ENCODE results near the gene PCDHA7. TPM values are rescaled to one million over a fixed set of nuclear protein-coding genes. Genes with fewer than 3 reads are reported as not detected.
"Not testable (repeated sequence)": the region's sequence is repeated elsewhere in the genome, so short reads cannot be mapped to it uniquely, and the experiment has no call there.

PCDHA7 gene
- total RNA-seq, 4 donors from 2014 or later: 0.20 TPM; not detected in 3

DNA sequence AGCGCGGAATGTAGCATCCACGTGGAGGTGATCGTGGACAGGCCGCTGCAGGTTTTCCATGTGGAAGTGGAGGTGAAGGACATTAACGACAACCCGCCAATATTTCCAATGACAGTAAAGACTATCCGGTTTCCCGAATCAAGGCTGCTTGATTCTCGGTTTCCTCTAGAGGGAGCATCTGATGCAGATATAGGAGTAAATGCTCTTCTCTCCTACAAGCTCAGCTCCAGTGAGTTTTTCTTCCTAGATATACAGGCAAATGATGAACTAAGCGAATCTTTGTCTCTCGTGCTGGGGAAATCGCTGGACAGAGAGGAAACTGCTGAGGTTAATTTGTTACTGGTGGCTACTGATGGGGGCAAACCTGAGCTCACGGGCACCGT lies 38.8 kb upstream of the PCDHA7 start:
- WGBS, 2 donors: 21 to 22% methylated on average over 15 of the region's 15 CpGs
- H3K4me3 ChIP-seq (ENCODE audit: low read depth, poor library complexity, severe bottlenecking): no peak overlapping the region
- no peak for TF ChIP-seq POLR2A (IDR thresholded peaks at IDR 0.05)
- TF ChIP-seq, protein P1, sequence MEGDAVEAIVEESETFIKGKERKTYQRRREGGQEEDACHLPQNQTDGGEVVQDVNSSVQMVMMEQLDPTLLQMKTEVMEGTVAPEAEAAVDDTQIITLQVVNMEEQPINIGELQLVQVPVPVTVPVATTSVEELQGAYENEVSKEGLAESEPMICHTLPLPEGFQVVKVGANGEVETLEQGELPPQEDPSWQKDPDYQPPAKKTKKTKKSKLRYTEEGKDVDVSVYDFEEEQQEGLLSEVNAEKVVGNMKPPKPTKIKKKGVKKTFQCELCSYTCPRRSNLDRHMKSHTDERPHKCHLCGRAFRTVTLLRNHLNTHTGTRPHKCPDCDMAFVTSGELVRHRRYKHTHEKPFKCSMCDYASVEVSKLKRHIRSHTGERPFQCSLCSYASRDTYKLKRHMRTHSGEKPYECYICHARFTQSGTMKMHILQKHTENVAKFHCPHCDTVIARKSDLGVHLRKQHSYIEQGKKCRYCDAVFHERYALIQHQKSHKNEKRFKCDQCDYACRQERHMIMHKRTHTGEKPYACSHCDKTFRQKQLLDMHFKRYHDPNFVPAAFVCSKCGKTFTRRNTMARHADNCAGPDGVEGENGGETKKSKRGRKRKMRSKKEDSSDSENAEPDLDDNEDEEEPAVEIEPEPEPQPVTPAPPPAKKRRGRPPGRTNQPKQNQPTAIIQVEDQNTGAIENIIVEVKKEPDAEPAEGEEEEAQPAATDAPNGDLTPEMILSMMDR (IDR thresholded peaks at IDR 0.05): no peak
- DNase-seq (ENCODE audit: low spot score in 2 of 2): no peak
- intact Hi-C loops (cut with DNase I; ENCODE audit: low total_unique reads): no loop called here

DNA sequence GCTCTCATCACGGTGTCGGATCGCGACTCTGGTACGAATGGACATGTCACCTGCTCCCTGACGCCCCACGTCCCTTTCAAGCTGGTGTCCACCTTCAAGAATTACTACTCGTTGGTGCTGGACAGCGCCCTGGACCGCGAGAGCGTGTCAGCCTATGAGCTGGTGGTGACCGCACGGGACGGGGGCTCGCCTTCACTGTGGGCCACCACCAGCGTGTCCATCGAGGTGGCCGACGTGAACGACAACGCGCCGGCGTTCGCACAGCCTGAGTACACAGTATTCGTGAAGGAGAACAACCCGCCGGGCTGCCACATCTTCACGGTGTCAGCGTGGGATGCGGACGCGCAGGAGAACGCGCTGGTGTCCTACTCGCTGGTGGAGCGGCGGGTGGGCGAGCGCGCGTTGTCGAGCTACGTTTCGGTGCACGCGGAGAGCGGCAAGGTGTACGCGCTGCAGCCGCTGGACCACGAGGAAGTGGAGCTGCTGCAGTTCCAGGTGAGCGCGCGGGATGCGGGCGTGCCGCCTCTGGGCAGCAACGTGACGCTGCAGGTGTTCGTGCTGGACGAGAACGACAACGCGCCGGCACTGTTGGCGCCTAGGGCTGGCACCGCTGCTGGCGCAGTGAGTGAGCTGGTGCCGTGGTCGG lies 37.9 kb upstream of the PCDHA7 start:
- 53 to 68% methylated on average over 71 of the region's 72 CpGs for WGBS, 2 donors
- intact Hi-C loops (cut with DNase I; ENCODE audit: low total_unique reads); H3K4me3 ChIP-seq (ENCODE audit: low read depth, poor library complexity, severe bottlenecking); DNase-seq (ENCODE audit: low spot score in 2 of 2): not testable (repeated sequence)

DNA sequence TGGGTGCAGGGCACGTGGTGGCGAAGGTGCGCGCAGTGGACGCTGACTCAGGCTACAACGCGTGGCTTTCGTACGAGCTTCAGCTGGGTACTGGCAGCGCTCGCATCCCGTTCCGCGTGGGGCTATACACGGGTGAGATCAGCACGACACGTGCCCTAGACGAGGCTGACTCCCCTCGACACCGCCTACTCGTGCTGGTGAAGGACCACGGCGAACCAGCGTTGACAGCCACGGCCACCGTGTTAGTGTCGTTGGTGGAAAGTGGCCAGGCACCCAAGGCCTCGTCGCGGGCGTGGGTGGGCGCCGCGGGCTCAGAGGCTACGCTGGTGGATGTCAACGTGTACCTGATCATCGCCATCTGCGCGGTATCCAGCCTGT lies 37.4 kb upstream of the PCDHA7 start:
- H3K4me3 ChIP-seq (ENCODE audit: low read depth, poor library complexity, severe bottlenecking): no peak overlapping the region
- TF ChIP-seq, protein P1 (IDR thresholded peaks at IDR 0.05): no peak
- no peak for TF ChIP-seq POLR2A (IDR thresholded peaks at IDR 0.05)
- DNase-seq (ENCODE audit: low spot score in 2 of 2): no peak
- 65 to 68% methylated on average over 30 to 35 of the region's 39 CpGs for WGBS, 2 donors
- intact Hi-C loops (cut with DNase I; ENCODE audit: low total_unique reads): no loop called here

DNA sequence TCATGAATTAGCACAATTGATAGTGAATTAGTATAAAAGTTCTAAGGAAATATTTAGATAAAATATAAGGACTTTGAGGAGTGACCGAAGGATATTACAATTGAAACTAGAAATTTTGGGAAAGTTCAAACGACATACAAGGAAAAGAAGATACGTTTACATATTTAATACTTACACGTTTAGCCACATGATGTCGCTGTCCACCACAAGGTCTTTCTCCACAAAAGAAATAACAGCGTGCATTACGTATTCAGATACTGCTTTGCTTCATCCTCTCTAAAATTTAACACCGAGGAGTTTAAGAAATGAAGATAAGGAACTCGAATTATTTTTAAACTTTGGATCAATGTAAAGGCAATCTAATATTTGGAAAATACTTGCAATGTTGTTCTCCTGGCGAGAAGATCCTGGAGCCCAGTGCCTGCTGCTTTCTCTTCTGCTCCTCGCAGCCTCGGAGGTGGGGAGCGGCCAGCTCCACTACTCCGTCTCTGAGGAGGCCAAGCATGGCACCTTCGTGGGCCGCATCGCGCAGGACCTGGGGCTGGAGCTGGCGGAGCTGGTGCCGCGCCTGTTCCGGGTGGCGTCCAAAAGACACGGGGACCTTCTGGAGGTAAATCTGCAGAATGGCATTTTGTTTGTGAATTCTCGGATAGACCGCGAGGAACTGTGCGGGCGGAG lies 33.1 kb upstream of the PCDHA7 start, which contains the start of gene PCDHA3:
PCDHA3 (plus strand) TSS at position 242 of the 678 bp plus-strand sequence.
- no peak for DNase-seq (ENCODE audit: low spot score in 2 of 2)
- 21 to 23% methylated on average over 29 of the region's 29 CpGs for WGBS, 2 donors
- TF ChIP-seq POLR2A (IDR thresholded peaks at IDR 0.05): no peak
- TF ChIP-seq, protein P1 (IDR thresholded peaks at IDR 0.05): no peak

DNA sequence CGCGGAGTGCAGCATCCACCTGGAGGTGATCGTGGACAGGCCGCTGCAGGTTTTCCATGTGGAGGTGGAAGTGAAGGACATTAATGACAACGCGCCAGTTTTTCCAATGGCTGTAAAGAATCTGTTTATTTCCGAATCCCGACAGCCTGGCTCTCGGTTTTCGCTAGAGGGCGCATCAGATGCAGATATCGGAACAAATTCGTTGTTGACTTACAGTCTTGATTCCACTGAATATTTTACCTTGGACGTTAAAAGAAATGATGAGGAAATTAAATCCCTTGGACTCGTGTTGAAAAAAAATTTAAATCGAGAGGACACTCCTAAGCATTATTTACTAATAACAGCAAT lies 32.6 kb upstream of the PCDHA7 start:
- no peak for DNase-seq (ENCODE audit: low spot score in 2 of 2)
- TF ChIP-seq, protein P1 (IDR thresholded peaks at IDR 0.05): no peak
- no peak for TF ChIP-seq POLR2A (IDR thresholded peaks at IDR 0.05)
- intact Hi-C loops (cut with DNase I; ENCODE audit: low total_unique reads): no loop called here
- 14 to 19% methylated on average over 15 to 16 of the region's 16 CpGs for WGBS, 2 donors
- no peak overlapping the region for H3K4me3 ChIP-seq (ENCODE audit: low read depth, poor library complexity, severe bottlenecking)

More for the DNA sequence above, 33.1 kb upstream of the PCDHA7 start, which contains the start of gene PCDHA3:
- intact Hi-C loops (cut with DNase I; ENCODE audit: low total_unique reads): no loop called here
- H3K4me3 ChIP-seq (ENCODE audit: low read depth, poor library complexity, severe bottlenecking): no peak within 1 kb of the TSS

DNA sequence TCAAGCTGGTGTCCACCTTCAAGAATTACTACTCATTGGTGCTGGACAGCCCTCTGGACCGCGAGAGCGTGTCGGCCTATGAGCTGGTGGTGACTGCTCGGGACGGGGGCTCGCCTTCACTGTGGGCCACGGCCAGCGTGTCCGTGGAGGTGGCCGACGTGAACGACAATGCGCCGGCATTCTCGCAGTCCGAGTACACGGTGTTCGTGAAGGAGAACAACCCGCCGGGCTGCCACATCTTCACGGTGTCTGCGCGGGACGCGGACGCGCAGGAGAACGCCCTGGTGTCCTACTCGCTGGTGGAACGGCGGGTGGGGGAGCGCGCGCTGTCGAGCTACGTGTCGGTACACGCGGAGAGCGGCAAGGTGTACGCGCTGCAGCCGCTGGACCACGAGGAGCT lies 31.7 kb upstream of the PCDHA7 start:
- 44 to 60% methylated on average over 38 to 43 of the region's 45 CpGs for WGBS, 2 donors
- intact Hi-C loops (cut with DNase I; ENCODE audit: low total_unique reads); DNase-seq (ENCODE audit: low spot score in 2 of 2): not testable (repeated sequence)

More for the DNA sequence above, 31.7 kb upstream of the PCDHA7 start:
- not testable (repeated sequence) for H3K4me3 ChIP-seq (ENCODE audit: low read depth, poor library complexity, severe bottlenecking)

Measured in lower leg skin (tissue), 4 donors.